GM12801 (cell line): ENCODE measurements around the gene GVQW3.

ENCODE experiments used
- CTCF ChIP-seq: IDR thresholded peaks from one replicate; pipeline ENCODE4 v1.5.1; 2011; ENCODE audit warnings: control low read depth; ENCODE audit not compliant: insufficient read length; ENCODE audit errors: extremely low read depth

Gene GVQW3

GRCh38 chr11:76380977-76381719 is at the start of gene GVQW3, which contains the start of gene THAP12:
Gene GVQW3 (plus strand): TSS chr11:76381323. CDS start chr11:76381829, 506 bp downstream.
Gene THAP12 (minus strand): TSS chr11:76381132. CDS start chr11:76380836, 296 bp downstream.
- TF ChIP-seq CTCF, result no peak

- no peak for TF ChIP-seq CTCF
Measured at GRCh38 chr11:76334826-76335389, 46.2 kb upstream of the GVQW3 start.

GRCh38 chr11:76335842-76336241 is 45.3 kb upstream of the GVQW3 start:
- no peak for TF ChIP-seq CTCF

GRCh38 chr11:76336597-76336996 is 44.5 kb upstream of the GVQW3 start:
- no peak for TF ChIP-seq CTCF

GRCh38 chr11:76337469-76337868 is 43.7 kb upstream of the GVQW3 start:
- no peak for TF ChIP-seq CTCF

GRCh38 chr11:76337923-76338322 is 43.2 kb upstream of the GVQW3 start:
- TF ChIP-seq CTCF, result no peak

GRCh38 chr11:76339221-76339620 is 41.9 kb upstream of the GVQW3 start:
- no peak for TF ChIP-seq CTCF
